HG02610 (cell line): ENCODE measurements around the gene RAD51D.
"Not testable (repeated sequence)": the region's sequence is repeated elsewhere in the genome, so short reads cannot be mapped to it uniquely, and the experiment has no call there.

Experiments used
- ATAC-seq: cut with Tn5 transposase; IDR thresholded peaks from one replicate; pipeline ENCODE4 v1.9.1; 2021; ENCODE audit warnings: mild to moderate bottlenecking, moderate library complexity; ENCODE audit not compliant: unreplicated experiment

RAD51D gene

GRCh38 chr17:35119370-35120165 is at the start of gene RAD51D:
Gene RAD51D (minus strand): TSS chr17:35119860. CDS start chr17:35119613, 247 bp downstream.
- ATAC-seq, result peak; percentile 76

- ATAC-seq, result no peak
Observed at GRCh38 chr17:35167666-35168065, 48.0 kb upstream of the RAD51D start.

- ATAC-seq, result no peak
Observed at GRCh38 chr17:35167046-35167445, 47.4 kb upstream of the RAD51D start.

- no peak for ATAC-seq
Observed at GRCh38 chr17:35166526-35166925, 46.9 kb upstream of the RAD51D start.

- no peak for ATAC-seq
Observed at GRCh38 chr17:35164716-35165115, 45.1 kb upstream of the RAD51D start.

- no peak for ATAC-seq
Observed at GRCh38 chr17:35163886-35164285, 44.2 kb upstream of the RAD51D start.

GRCh38 chr17:35162755-35163154 is 43.1 kb upstream of the RAD51D start:
- no peak for ATAC-seq

- no peak for ATAC-seq
Observed at GRCh38 chr17:35161281-35161761, 41.7 kb upstream of the RAD51D start.

- ATAC-seq, result no peak
Observed at GRCh38 chr17:35160354-35161201, 40.9 kb upstream of the RAD51D start.

- ATAC-seq, result no peak
Observed at GRCh38 chr17:35159940-35160339, 40.3 kb upstream of the RAD51D start.

- ATAC-seq, result no peak
Observed at GRCh38 chr17:35155246-35155645, 35.6 kb upstream of the RAD51D start.

- ATAC-seq, result no peak
Observed at GRCh38 chr17:35154196-35155165, 34.8 kb upstream of the RAD51D start.

GRCh38 chr17:35152421-35153140 is 32.9 kb upstream of the RAD51D start:
- no peak for ATAC-seq

GRCh38 chr17:35151080-35151479 is 31.4 kb upstream of the RAD51D start:
- ATAC-seq, result not testable (repeated sequence)

GRCh38 chr17:35149941-35150340 is 30.3 kb upstream of the RAD51D start:
- ATAC-seq, result no peak

- no peak for ATAC-seq
Observed at GRCh38 chr17:35148144-35148543, 28.5 kb upstream of the RAD51D start.

GRCh38 chr17:35147375-35147905 is 27.8 kb upstream of the RAD51D start, which contains the start of gene UNC45B:
Gene UNC45B (plus strand): TSS chr17:35147817. CDS start chr17:35148264, 447 bp downstream.
- ATAC-seq, result no peak

- ATAC-seq, result no peak
Observed at GRCh38 chr17:35146214-35146833, 26.7 kb upstream of the RAD51D start.

GRCh38 chr17:35144840-35145239 is 25.2 kb upstream of the RAD51D start:
- ATAC-seq, result no peak
